Measurements from ENCODE around the gene GBX1.

The GBX1 gene

GRCh38 chr7:151172273-151173141, 5.0 kb upstream of the GBX1 start:
- peak; percentile 85 for DNase-seq

GRCh38 chr7:151168787-151169162, 1.3 kb upstream of the GBX1 start:
- no peak for DNase-seq

DNA sequence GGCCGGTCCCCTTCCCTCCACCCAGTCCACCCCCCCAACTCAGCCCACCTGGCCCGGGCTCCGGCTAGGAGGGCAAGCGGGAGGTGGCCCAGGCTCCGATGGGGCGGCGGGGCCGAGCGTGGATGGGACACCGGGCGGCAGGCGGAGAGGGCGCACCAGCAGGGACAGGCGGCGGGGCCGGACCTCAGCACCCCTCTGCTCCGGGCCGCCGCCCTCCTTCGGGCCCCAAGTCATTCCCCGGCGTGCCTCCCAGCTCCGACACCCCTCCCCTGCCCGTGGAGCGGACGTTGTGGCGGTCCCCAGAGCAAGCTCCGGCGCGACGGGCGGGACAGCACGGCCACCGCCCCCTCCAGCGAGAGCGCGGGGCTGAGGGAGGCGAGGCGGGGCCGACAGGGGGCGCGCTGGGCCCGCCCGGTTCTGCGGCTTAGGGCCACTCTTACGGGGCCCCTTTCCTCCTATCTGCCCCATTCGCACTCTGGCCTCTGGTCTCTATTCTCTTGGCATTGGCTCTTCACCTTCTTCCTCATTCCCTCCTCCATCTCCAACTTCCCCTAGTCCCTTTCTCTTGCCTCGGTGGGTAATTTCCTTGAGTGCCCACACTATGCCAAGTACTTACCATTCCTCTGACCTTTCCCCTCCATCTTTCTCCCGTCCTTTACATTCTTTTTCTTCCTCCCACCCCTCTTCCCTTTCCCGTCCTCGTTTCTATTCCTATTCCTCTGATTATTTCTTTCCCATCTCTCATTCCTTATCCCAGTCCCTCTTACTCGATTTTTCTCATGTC, 701 bp upstream of the GBX1 start:
- peak; percentile 65 for DNase-seq

DNA sequence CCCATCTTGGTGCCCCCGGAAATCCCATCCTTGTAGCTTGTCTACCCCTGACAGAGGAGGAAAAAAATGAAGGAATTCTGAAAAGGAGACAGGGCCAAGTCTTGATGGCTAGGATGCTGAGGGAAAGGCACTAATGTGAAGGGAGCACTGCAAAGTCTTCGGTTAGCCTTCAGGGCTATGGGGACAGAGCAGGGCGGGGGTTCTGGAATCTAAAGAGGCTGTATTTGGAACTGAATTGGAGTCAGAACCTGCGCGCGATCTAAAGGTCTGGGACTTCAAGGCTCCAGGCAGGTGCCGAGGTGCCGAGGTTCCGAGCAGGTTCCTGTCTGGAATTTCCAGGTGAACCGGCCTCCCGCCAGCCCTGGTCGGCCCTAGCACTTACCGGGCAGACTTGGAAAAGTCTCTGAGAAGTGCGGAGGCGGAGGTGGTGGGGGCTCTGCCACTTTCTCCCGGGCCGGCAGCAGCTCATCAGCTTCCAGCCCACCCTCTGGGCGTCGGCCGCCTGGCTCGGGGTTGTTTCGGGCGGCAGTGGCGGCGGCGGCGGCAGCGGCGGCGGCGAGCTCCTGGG, 781 bp downstream of the GBX1 start:
- no peak for DNase-seq

DNA sequence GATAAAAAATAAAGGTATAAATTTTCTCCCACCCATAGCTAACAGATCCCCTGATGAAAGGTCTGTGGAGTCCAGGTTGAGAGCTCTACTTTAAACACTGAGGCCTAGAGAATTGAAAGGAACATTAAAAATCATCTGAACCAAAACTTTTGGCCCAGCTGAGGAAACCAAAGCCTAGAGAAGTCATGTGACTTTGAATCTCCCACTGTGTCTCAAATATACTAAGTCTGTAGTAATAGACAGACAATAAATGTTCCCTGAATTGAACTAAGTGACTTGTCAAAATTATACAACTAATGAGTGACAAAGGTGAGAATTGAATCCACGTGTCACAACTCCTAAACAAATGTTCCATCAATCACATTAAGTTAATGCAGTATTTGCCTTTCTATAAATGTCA, 5.7 kb downstream of the GBX1 start:
- DNase-seq: no peak

GRCh38 chr7:151157645-151158329, 9.7 kb downstream of the GBX1 start:
- DNase-seq: no peak

DNA sequence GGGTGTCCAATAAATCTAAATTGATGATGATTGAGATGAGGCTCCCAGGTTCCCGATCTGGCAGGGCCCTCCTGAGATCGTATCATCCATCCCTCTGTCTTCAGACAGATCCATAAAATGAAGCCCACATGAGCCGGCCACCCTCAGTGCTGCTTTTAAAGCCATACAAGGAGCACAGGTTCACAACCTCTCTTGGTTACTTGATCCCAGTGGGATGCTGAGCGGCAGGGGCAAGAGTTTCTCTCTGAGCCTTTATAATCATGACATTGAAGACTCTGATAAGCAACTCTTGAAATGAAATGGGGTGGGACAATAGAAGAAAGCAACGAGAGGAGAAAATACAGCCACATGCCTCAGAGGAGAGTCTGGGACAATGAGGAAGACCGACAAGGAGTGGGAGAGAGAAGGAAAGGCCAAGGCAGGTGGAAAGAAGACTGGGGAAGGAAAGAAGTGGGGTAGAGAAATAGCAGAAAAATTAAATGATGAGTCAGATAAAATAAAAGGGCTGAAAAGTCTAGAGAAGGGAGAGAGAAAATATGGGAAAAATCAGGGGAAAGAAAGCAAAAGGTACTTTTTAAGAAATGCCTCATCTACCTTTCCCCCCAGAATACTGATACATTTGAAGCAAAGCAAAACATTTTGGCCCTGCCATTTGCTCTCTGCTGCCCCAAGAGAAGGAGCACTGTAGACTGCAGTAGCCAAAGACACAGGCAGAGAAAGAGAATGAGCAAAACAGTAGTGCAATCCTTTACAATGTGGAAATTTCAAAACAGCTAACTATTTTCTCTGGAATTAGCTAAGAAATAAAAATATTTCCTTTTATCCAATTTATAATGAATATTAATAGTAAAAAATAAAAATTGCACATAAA, 14.6 kb downstream of the GBX1 start:
- DNase-seq: no peak

DNA sequence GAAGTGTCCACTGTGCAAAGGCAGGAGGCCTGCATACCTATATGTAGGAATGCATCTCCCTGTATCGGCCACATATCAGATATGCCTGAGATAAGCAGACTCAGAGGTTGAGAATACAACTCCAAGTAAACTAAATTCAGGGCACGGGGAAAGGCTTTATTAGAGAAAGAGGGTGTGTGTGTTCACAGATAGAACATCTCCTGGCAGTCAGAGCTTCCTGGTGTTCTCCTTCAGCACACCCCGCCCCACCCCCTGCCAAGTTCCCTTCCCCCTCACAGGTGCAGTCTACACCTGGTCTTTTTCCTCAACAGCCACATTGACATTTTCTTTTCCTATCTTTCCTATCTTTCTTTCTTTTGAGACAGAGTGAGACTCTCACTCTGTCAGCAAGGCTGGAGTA, 17.1 kb downstream of the GBX1 start:
- no peak for DNase-seq

DNA sequence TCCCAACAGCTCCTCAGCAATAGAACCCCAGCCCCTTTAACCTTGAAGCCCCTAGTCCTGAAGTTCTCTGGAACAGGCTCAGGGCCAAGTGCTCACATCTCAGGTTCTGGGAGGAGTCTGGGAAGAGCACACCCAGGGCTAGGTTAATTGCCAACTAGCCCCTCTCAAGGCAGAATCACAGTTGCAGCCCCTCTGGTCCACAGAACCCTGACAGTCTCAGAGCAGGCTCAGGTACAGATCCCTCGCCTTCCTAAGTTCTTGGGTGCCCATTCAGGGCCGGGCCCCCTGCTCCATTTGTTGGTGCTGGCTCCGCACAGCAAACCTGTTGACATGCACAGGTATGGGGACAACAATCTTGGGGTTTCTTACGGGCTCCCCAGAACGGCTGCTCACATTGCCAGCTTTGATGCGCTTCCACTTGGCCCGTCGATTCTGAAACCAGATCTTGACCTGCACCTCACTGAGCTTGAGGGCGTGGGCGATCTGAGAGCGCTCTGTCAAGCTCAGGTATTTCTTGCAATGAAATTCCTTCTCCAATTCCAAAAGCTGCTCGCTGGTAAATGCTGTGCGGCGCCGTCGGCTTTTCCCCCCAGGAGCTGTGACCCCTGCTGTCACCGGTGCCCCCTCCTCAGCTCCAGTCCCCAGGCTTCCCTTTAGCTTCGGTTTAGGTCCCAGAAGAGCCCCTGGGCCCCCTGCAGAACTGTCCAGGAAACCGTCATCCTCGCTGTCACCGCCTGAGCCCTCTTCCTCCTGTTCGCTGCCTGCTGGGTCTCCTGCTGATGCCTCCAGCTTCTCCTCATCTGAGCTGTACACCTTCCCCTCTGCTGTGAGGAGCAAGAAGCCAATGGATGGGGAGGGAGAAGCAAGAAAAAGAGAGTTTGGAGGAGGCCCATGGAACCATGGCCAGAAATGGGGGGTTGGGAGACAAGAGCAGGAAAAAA, 18.9 kb downstream of the GBX1 start:
- DNase-seq: no peak

DNA sequence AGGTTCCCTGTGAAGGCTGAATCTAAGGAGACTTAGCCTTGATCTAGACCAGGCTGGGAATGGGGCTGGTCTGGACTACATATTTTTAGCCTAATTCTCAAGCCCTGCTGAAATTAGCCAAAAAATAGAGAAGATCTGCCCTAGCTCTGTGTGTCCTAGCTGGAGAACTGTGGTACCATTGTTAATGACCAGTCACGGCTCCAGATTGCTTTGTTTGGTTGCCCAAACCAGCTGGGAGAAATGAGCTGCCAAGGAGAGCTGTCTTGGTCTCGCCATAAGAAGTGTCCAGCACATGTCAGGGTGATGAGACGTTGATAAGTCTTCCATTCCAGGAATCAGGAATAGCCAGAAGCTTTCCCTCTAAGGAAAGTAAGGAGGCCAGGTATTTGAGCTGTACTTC, 20.7 kb downstream of the GBX1 start:
- no peak for DNase-seq

- no peak for DNase-seq
Observed at GRCh38 chr7:151144387-151144786, 23.1 kb downstream of the GBX1 start.

DNA sequence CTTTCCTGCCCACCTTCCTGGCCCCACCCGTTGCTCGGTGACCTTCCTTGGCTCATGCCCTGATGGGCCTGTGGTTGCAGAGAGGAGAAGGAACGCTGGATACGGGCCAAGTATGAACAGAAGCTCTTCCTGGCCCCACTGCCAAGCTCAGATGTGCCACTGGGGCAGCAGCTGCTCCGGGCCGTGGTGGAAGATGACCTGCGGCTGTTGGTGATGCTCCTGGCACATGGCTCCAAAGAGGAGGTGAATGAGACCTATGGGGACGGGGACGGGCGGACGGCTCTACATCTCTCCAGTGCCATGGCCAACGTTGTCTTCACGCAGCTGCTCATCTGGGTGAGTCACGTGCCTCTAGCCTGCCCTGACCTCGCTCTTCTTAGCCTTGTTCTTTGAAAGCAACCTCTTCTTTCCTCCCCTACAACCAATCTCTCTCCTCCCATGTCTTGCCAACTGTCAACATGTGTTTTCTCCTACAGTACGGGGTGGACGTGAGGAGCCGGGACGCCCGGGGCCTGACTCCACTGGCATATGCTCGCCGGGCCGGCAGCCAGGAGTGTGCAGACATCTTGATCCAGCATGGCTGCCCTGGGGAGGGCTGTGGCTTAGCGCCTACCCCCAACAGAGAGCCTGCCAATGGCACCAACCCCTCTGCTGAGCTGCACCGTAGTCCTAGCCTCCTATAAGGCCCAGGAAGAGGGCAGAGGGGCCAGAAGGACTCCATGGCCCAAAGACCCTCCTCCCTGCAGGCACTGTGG, 24.1 kb downstream of the GBX1 start:
- DNase-seq: no peak

- DNase-seq: no peak
Observed at GRCh38 chr7:151142686-151143040, 24.8 kb downstream of the GBX1 start.

- DNase-seq: no peak
Observed at GRCh38 chr7:151141855-151142685, 25.4 kb downstream of the GBX1 start.

DNA sequence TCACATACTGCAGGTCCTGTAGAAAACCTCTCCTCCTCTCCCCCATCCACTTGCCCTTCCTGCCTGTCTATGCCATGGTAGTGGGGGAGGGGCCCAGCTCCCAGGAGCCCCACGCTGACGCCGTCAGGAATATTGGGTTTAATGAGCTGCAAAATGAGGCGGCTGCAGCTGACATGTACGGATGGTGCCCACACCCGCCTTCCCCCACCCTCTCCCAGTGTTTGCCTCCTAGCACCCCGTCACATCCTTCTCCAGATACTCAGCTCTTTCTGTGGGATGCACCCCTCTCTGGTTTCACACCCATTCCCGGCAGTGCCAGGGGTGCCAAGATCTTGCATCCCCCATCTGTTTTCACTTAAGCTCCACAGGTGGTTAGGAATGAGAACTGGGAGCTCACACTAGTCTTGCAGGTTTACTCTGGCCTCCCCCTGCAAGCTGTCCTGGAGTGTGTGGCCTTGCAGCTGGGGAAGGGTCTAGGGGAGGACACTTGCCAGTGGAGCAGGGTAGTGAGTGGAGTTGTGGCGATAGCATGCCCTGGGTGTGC, 26.1 kb downstream of the GBX1 start:
- no peak for DNase-seq

DNA sequence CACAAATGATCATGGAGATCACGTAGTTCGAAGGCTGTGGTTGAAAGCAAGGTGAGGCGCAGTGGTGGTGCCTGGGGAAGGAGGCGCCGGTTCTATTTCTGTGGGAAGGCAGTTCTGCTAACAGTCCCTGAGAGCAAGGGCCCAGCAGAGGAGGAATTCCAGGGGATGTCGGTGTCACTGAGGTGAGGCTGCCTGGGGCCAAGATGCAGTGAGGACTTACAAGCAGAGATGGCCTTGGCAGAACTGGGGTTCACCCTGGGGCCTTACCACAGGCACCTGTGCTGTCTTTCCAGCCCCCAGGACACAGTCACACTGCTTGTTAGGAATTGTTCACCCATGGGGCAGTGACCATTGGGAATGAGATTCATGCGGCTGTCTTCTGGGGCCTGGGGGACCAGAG, 26.7 kb downstream of the GBX1 start:
- DNase-seq: no peak

- no peak for DNase-seq
Observed at GRCh38 chr7:151139791-151140190, 27.7 kb downstream of the GBX1 start.

- no peak for DNase-seq
Observed at GRCh38 chr7:151139071-151139790, 28.3 kb downstream of the GBX1 start.

Data from activated CD4-positive, alpha-beta T cell treated with anti-CD3 and anti-CD28 coated beads, Interleukin-2, Interleukin-6, amounts not matched to agents 100 ng/mL and 50 ng/mL, durations not matched to agents 16 hours and 8 hours (primary cell).